HepG2 (cell line): ENCODE results near the gene SMIM24. TPM values are rescaled to one million over a fixed set of nuclear protein-coding genes. Genes with fewer than 3 reads are reported as not detected.

ENCODE experiments used
- FLYWCH1 ChIP-seq: sonication (generic); formaldehyde crosslinking; IDR thresholded peaks from 2 replicates; pipeline ENCODE4 v1.8.1; 2023; ENCODE audit warnings: mild to moderate bottlenecking, missing genetic modification reagents
- FOXK1 ChIP-seq: sonication (generic); formaldehyde crosslinking; IDR thresholded peaks from 2 replicates; pipeline ENCODE4 v1.4.0; 2020; ENCODE audit warnings: low read depth, missing genetic modification reagents, borderline replicate concordance
- JUND ChIP-seq: sonication (generic); formaldehyde crosslinking; IDR thresholded peaks from 2 replicates; pipeline ENCODE4 v1.8.0; 2022; ENCODE audit warnings: mild to moderate bottlenecking, missing genetic modification reagents
- MBNL3 ChIP-seq: fragments of 250-450 bp; sonication (Bioruptor Pico); conservative IDR thresholded peaks from 2 replicates; pipeline ENCODE4 v1.8.0; 2022; ENCODE audit warnings: mild to moderate bottlenecking, inconsistent platforms
- MED13 ChIP-seq: sonication (generic); formaldehyde crosslinking; IDR thresholded peaks from 2 replicates; pipeline ENCODE4 v1.5.0; 2020; ENCODE audit warnings: missing genetic modification reagents
- NFKB2 ChIP-seq: sonication (generic); formaldehyde crosslinking; IDR thresholded peaks from 2 replicates; pipeline ENCODE4 v1.4.0; 2020; ENCODE audit warnings: missing genetic modification reagents, borderline replicate concordance
- PHB2 ChIP-seq: fragments of 450-650 bp; IDR thresholded peaks from 2 replicates; pipeline ENCODE4 v1.6.1; 2018; ENCODE audit not compliant: partially characterized antibody
- RFXANK ChIP-seq: IDR thresholded peaks from 2 replicates; pipeline ENCODE4 v1.6.1; 2016
- SSRP1 ChIP-seq: IDR thresholded peaks from 2 replicates; pipeline ENCODE4 v1.6.1; 2016; ENCODE audit warnings: control low read depth
- ZNF431 ChIP-seq: sonication (generic); formaldehyde crosslinking; IDR thresholded peaks from 2 replicates; pipeline ENCODE4 v1.9.0; 2022; ENCODE audit warnings: missing genetic modification reagents, low read depth, mild to moderate bottlenecking, borderline replicate concordance
- ZNF615 ChIP-seq: sonication (generic); formaldehyde crosslinking; IDR thresholded peaks from 2 replicates; pipeline ENCODE4 v1.5.0; 2020; ENCODE audit warnings: mild to moderate bottlenecking, missing genetic modification reagents, borderline replicate concordance
- polyA plus RNA-seq, 8 experiments: library from polyadenylated mRNA; depleted of rRNA in 3 of 8; stranded (reverse) in 7 of 8; unstranded in 1 of 8; fragments of >200 nt; fragmentation: Illumina TruSeq in 4 of 8; extraction: Trizol in 4 of 8; gene quantifications; 2 replicates each; pipeline versions ENCODE4 v1.2.1 to v1.2.3, GENCODE V29; 2011 to 2016; ENCODE audit warnings: low read depth in 4 of 8, missing spikeins in 1 of 8, mixed read lengths in 1 of 8; ENCODE audit not compliant: insufficient read depth in 1 of 8
- total RNA-seq, 5 experiments: library from RNA; depleted of rRNA; stranded (reverse); fragments of >200 nt; fragmentation: Illumina TruSeq; extraction: Trizol; gene quantifications; 2 replicates each; pipeline ENCODE4 v1.2.3, GENCODE V29; 2016; ENCODE audit warnings: low read depth in 1 of 5
- TF ChIP-seq, protein P1 (sequence below): IDR thresholded peaks from 2 replicates; pipeline ENCODE4 v1.6.1; 2016
- TF ChIP-seq, protein P2 (sequence below): IDR thresholded peaks from 2 replicates; pipeline ENCODE4 v1.6.1; 2016; ENCODE audit warnings: missing compliant biosample characterization, missing genetic modification reagents, borderline replicate concordance
- TF ChIP-seq, protein P3 (sequence below): sonication (generic); formaldehyde crosslinking; IDR thresholded peaks from 2 replicates; pipeline ENCODE4 v1.5.1; 2020; ENCODE audit warnings: missing genetic modification reagents, mild to moderate bottlenecking, borderline replicate concordance
- TF ChIP-seq, protein P4 (sequence below): conservative IDR thresholded peaks from 2 replicates; pipeline ENCODE4 v1.6.1; 2018; ENCODE audit warnings: missing genetic modification reagents

Gene SMIM24
- total and polyA plus RNA-seq, 2 of the 13 experiments (the other 11 are each of a cell fraction or from before 2014, with no cell fraction given): 11.2 to 70.6 TPM

DNA sequence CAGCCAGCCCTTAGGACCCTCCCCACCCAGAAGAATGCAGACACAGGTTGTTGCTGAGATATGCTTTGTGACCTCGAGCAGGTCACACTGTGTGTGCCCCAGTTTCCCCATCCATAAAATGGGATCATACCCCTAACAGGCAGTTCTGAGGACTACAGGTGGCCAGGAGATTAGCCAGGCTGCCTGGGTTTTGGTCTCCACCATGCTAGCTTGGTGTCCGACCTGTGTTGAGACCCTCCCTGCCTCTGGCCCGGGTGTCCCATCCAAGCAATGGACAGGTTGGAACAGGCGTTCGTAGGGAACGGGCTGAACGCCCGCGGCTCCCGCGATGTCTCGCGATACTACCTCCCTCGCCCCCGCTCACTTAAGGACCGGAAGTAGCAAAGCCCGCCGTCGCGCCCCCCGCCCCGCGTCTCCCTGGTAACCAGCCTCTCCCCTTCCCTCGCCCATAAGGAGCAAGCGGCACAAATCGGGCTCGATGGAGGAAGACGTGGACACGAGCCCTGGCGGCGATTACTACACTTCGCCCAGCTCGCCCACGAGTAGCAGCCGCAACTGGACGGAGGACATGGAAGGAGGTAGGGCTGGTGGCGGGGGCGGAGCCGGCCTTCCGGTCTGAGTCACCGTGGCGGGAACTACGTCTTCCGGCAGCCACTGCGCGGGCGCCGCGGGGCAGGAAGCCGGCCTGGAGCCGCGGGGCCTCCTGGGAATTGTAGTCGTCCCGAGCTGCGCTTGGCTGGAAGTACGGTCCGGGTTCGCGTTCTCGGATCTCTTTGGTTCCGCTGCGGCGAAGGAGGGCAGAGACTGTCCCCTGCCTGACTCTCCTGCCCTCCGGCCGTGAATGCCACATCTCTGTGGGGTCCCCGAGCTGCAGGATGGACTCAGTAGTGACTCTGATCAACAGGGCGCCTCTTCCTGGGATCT, 45.4 kb downstream of the SMIM24 start (continued):
- TF ChIP-seq NFKB2 (CRISPR knock-in tag): no peak
- TF ChIP-seq, protein P1, sequence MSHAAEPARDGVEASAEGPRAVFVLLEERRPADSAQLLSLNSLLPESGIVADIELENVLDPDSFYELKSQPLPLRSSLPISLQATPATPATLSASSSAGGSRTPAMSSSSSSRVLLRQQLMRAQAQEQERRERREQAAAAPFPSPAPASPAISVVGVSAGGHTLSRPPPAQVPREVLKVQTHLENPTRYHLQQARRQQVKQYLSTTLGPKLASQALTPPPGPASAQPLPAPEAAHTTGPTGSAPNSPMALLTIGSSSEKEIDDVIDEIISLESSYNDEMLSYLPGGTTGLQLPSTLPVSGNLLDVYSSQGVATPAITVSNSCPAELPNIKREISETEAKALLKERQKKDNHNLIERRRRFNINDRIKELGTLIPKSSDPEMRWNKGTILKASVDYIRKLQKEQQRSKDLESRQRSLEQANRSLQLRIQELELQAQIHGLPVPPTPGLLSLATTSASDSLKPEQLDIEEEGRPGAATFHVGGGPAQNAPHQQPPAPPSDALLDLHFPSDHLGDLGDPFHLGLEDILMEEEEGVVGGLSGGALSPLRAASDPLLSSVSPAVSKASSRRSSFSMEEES (CRISPR knock-in tag): no peak
- peak; percentile 29; the same call in 1 of the 2 replicates for TF ChIP-seq MED13 (CRISPR knock-in tag)
- no peak for TF ChIP-seq ZNF615 (CRISPR knock-in tag)
- TF ChIP-seq, protein P2, sequence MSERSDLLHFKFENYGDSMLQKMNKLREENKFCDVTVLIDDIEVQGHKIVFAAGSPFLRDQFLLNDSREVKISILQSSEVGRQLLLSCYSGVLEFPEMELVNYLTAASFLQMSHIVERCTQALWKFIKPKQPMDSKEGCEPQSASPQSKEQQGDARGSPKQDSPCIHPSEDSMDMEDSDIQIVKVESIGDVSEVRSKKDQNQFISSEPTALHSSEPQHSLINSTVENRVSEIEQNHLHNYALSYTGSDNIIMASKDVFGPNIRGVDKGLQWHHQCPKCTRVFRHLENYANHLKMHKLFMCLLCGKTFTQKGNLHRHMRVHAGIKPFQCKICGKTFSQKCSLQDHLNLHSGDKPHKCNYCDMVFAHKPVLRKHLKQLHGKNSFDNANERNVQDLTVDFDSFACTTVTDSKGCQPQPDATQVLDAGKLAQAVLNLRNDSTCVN (CRISPR knock-in tag): no peak; the same call in 1 of the 2 replicates
- peak; percentile 82 for TF ChIP-seq JUND (CRISPR knock-in tag)
- TF ChIP-seq, protein P3, sequence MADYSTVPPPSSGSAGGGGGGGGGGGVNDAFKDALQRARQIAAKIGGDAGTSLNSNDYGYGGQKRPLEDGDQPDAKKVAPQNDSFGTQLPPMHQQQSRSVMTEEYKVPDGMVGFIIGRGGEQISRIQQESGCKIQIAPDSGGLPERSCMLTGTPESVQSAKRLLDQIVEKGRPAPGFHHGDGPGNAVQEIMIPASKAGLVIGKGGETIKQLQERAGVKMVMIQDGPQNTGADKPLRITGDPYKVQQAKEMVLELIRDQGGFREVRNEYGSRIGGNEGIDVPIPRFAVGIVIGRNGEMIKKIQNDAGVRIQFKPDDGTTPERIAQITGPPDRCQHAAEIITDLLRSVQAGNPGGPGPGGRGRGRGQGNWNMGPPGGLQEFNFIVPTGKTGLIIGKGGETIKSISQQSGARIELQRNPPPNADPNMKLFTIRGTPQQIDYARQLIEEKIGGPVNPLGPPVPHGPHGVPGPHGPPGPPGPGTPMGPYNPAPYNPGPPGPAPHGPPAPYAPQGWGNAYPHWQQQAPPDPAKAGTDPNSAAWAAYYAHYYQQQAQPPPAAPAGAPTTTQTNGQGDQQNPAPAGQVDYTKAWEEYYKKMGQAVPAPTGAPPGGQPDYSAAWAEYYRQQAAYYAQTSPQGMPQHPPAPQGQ (CRISPR knock-in tag): no peak
- TF ChIP-seq PHB2: no peak
- TF ChIP-seq RFXANK (CRISPR knock-in tag): no peak
- TF ChIP-seq SSRP1 (CRISPR knock-in tag): no peak
- no peak for TF ChIP-seq FLYWCH1
- TF ChIP-seq, protein P4, sequence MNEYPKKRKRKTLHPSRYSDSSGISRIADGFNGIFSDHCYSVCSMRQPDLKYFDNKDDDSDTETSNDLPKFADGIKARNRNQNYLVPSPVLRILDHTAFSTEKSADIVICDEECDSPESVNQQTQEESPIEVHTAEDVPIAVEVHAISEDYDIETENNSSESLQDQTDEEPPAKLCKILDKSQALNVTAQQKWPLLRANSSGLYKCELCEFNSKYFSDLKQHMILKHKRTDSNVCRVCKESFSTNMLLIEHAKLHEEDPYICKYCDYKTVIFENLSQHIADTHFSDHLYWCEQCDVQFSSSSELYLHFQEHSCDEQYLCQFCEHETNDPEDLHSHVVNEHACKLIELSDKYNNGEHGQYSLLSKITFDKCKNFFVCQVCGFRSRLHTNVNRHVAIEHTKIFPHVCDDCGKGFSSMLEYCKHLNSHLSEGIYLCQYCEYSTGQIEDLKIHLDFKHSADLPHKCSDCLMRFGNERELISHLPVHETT: no peak
- TF ChIP-seq FOXK1: peak; percentile 48; the same call in 1 of the 2 replicates
- TF ChIP-seq MBNL3 (CRISPR knock-in tag): no peak
- no peak for TF ChIP-seq ZNF431 (CRISPR knock-in tag)
